ENCODE data around the gene SLC2A4RG. TPM values are rescaled to one million over a fixed set of nuclear protein-coding genes. Genes with fewer than 3 reads are reported as not detected.

The SLC2A4RG gene
- total RNA-seq, 2 donors from 2014 or later, result 30.5 to 35.1 TPM

DNA sequence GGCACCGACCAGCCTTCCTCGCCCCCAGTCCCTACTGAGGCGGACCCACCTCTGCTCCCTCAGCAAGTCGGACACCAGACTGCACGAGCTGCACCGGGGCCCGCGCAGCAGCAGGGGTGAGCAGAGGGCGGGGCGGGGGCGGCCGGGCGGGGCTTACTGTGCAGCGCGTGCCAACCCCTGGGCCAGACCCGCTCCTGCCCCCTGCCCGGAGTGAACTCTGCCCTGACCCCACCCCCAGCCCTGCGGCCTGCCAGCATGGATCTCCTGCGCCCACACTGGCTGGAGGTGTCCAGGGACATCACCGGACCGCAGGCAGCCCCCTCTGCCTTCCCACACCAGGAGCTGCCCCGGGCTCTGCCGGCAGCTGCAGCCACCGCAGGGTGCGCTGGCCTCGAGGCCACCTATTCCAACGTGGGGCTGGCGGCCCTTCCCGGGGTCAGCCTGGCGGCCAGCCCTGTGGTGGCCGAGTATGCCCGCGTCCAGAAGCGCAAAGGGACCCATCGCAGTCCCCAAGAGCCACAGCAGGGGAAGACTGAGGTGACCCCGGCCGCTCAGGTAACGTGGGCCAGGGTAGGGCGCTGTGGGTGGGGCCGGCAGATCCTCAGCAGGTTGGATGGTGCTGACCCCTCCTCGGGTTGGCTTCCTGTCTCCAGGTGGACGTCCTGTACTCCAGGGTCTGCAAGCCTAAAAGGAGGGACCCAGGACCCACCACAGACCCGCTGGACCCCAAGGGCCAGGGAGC lies 1.5 kb upstream of the SLC2A4RG start:
- H3K27me3 Mint-ChIP-seq, result no peaks in the 10 kb centered on the region
- H3K4me1 Mint-ChIP-seq, result peaks cover 13% of the 10 kb centered on the region
- H3K9me3 Mint-ChIP-seq, result no peaks in the 10 kb centered on the region
- H3K27ac Mint-ChIP-seq, result no peak overlapping the region
- no peak for ATAC-seq (replicated peaks)
- H3K36me3 Mint-ChIP-seq (ENCODE audit: low read depth), result peaks cover 13% of the 10 kb centered on the region
- peak overlapping the region; percentile 37 for H3K4me3 Mint-ChIP-seq

DNA sequence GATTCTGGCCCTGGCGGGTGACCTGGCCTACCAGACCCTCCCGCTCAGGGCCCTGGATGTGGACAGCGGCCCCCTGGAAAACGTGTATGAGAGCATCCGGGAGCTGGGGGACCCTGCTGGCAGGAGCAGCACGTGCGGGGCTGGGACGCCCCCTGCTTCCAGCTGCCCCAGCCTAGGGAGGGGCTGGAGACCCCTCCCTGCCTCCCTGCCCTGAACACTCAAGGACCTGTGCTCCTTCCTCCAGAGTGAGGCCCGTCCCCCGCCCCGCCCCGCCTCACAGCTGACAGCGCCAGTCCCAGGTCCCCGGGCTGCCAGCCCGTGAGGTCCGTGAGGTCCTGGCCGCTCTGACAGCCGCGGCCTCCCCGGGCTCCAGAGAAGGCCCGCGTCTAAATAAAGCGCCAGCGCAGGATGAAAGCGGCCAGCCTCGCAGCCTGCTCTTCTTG lies 868 bp upstream of the SLC2A4RG start:
- H3K4me1 Mint-ChIP-seq, result peaks cover 10% of the 10 kb centered on the region

DNA sequence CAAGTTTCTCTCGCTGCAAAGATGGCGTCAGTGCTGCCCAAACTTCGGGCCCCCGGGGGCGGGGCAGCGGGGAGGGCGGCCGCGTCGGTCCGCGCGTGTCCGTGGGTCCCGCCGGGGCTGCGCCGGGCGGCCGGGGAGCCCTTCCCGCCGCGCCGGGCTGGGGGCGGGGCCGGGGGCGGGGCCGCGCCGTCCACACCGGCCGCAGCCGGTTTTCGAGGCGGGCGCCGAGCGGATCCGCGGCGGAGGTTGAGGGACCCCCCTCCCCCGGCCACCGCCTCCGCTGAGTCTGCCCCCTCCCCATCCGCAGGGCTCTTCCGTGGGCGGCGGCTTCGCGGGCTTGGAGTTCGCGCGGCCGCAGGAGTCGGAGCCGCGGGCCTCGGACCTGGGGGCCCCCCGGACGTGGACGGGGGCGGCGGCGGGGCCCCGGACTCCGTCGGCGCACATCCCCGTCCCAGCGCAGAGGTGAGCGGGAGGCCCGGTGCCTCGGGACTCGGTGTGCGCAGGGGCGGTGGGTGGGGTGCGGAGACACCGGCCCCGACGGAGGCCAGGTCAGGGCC lies 572 bp downstream of the SLC2A4RG start:
- Mint-ChIP-seq H3K4me1 (peaks cover 5% of the 10 kb centered on the region), H3K27me3 (no peaks in the 10 kb centered on the region)
- peak; percentile 22 for ATAC-seq (replicated peaks)

More for the DNA sequence above, 868 bp upstream of the SLC2A4RG start:
- peak; percentile 7 for ATAC-seq (replicated peaks)
- no peaks in the 10 kb centered on the region for H3K27me3 Mint-ChIP-seq
- H3K4me3 Mint-ChIP-seq, result peak overlapping the region; percentile 37
- no peaks in the 10 kb centered on the region for H3K9me3 Mint-ChIP-seq
- no peak overlapping the region for H3K27ac Mint-ChIP-seq
- H3K36me3 Mint-ChIP-seq (ENCODE audit: low read depth), result peaks cover 10% of the 10 kb centered on the region

GRCh38 chr20:63740627-63741353 lies 1.2 kb downstream of the SLC2A4RG start:
- Mint-ChIP-seq H3K27ac (no peak overlapping the region), H3K4me1 (peaks cover 5% of the 10 kb centered on the region)

More for the DNA sequence above, 572 bp downstream of the SLC2A4RG start:
- H3K27ac Mint-ChIP-seq, result no peak overlapping the region
- peaks cover 6% of the 10 kb centered on the region for H3K36me3 Mint-ChIP-seq (ENCODE audit: low read depth)
- no peaks in the 10 kb centered on the region for H3K9me3 Mint-ChIP-seq
- H3K4me3 Mint-ChIP-seq, result no peak overlapping the region

GRCh38 chr20:63741354-63741675 lies 1.7 kb downstream of the SLC2A4RG start:
- H3K9me3 Mint-ChIP-seq, result no peaks in the 10 kb centered on the region
- peak overlapping the region; percentile 34 for H3K4me3 Mint-ChIP-seq
- H3K36me3 Mint-ChIP-seq (ENCODE audit: low read depth), result no peaks in the 10 kb centered on the region
- no peak overlapping the region for H3K27ac Mint-ChIP-seq
- H3K4me1 Mint-ChIP-seq, result no peaks in the 10 kb centered on the region
- ATAC-seq (replicated peaks), result no peak
- H3K27me3 Mint-ChIP-seq, result no peaks in the 10 kb centered on the region

More at GRCh38 chr20:63740627-63741353, 1.2 kb downstream of the SLC2A4RG start:
- no peaks in the 10 kb centered on the region for H3K27me3 Mint-ChIP-seq
- peaks cover 5% of the 10 kb centered on the region for H3K36me3 Mint-ChIP-seq (ENCODE audit: low read depth)
- no peaks in the 10 kb centered on the region for H3K9me3 Mint-ChIP-seq
- peak; percentile 1 for ATAC-seq (replicated peaks)
- peak overlapping the region; percentile 34 for H3K4me3 Mint-ChIP-seq

GRCh38 chr20:63741676-63742380 lies 2.3 kb downstream of the SLC2A4RG start:
- H3K9me3 Mint-ChIP-seq, result no peaks in the 10 kb centered on the region
- no peaks in the 10 kb centered on the region for H3K27me3 Mint-ChIP-seq
- ATAC-seq (replicated peaks), result no peak
- no peaks in the 10 kb centered on the region for H3K4me1 Mint-ChIP-seq
- H3K27ac Mint-ChIP-seq, result no peak overlapping the region
- H3K4me3 Mint-ChIP-seq, result peak overlapping the region; percentile 34
- no peaks in the 10 kb centered on the region for H3K36me3 Mint-ChIP-seq (ENCODE audit: low read depth)

DNA sequence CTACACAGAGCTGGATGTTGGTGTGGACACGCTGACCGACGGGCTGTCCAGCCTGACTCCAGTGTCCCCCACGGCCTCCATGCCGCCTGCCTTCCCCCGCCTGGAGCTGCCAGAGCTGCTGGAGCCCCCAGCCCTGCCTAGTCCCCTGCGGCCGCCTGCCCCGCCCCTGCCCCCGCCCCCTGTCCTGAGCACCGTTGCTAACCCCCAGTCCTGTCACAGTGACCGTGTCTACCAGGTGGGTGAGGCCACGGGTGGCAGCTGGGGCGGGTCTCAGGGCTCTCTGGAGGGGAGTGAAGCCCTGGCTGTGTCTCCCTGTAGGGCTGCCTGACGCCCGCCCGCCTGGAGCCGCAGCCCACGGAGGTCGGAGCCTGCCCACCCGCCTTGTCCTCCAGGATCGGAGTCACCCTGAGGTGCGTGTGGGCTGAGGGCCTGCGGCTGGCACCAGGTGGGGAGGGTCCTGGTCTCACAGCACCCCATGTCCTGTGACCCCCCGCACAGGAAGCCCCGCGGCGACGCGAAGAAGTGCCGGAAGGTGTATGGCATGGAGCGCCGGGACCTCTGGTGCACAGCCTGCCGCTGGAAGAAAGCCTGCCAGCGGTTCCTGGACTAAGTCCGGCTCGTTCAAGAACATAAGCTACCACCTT lies 2.9 kb downstream of the SLC2A4RG start:
- Mint-ChIP-seq H3K27me3 (no peaks in the 10 kb centered on the region), H3K27ac (no peak overlapping the region), H3K4me3 (no peak overlapping the region), H3K36me3 (ENCODE audit: low read depth) (no peaks in the 10 kb centered on the region), H3K4me1 (no peaks in the 10 kb centered on the region), H3K9me3 (no peaks in the 10 kb centered on the region)
- ATAC-seq (replicated peaks), result no peak

DNA sequence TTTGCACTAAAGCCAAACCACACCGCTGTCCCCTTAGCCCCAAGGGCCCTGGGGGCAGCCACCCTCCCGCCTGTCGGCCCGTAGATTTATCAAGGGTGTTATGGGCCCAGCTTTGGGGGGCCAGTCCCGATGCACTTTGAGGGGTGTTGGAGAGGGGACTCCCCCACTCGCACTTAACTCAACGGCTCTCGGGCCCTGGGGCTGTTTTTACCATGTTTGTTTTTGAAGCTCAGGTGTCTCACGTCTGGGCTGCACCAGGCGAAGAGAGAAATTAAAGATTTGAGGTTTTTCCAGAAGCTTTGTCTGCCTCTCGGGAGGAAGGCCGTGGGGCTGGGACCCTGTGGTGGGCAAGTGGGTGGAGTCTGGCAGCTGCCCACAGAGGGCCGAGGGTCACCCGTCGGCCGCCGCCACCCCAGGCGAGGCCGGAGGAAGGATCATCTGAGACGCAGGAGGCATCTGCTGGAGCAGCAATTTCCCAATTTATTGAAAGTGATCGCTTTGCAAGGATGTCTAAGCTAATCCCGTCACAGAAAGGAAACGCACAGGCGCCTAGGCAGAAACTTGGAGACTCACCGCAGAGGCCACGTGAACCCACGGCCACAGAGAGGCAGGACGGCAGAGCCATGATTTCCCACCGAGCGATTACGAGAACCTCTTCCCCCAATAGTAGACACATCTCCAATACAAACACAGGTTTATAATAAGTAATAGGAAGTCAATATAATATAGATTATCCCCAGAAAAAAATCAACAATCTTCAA lies 3.8 kb downstream of the SLC2A4RG start:
- H3K4me3 Mint-ChIP-seq, result no peak overlapping the region
- no peaks in the 10 kb centered on the region for H3K27me3 Mint-ChIP-seq
- H3K9me3 Mint-ChIP-seq, result no peaks in the 10 kb centered on the region
- H3K36me3 Mint-ChIP-seq (ENCODE audit: low read depth), result no peaks in the 10 kb centered on the region
- H3K4me1 Mint-ChIP-seq, result no peaks in the 10 kb centered on the region
- ATAC-seq (replicated peaks), result no peak
- H3K27ac Mint-ChIP-seq, result no peak overlapping the region

DNA sequence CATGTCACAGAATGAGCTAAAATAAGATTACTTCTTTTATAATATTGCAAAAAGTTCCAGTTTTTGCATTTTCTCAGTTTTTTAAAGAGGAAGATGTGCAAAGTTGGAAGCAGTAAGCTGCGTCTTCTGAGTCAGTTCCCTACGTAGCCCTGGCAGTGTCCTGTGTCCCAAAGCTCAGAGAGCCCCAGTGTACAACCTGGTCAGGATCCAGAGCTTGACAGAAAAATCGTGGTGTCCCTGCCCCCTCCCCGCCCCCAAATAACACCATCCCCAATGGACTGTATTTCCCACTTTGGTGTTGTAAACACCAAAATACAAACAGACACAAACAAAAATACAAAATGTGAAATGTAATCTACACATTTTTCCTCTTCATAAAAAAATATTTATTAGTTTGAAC lies 4.6 kb downstream of the SLC2A4RG start:
- Mint-ChIP-seq H3K36me3 (ENCODE audit: low read depth) (no peaks in the 10 kb centered on the region), H3K27ac (no peak overlapping the region), H3K9me3 (no peaks in the 10 kb centered on the region), H3K4me1 (no peaks in the 10 kb centered on the region), H3K4me3 (no peak overlapping the region), H3K27me3 (no peaks in the 10 kb centered on the region)
- no peak for ATAC-seq (replicated peaks)

GRCh38 chr20:63744574-63745423 lies 5.2 kb downstream of the SLC2A4RG start:
- no peak overlapping the region for H3K27ac Mint-ChIP-seq
- no peaks in the 10 kb centered on the region for H3K27me3 Mint-ChIP-seq
- no peaks in the 10 kb centered on the region for H3K36me3 Mint-ChIP-seq (ENCODE audit: low read depth)
- H3K4me1 Mint-ChIP-seq, result no peaks in the 10 kb centered on the region
- no peak for ATAC-seq (replicated peaks)
- no peak overlapping the region for H3K4me3 Mint-ChIP-seq
- no peaks in the 10 kb centered on the region for H3K9me3 Mint-ChIP-seq

GRCh38 chr20:63745424-63745805 lies 5.8 kb downstream of the SLC2A4RG start:
- H3K36me3 Mint-ChIP-seq (ENCODE audit: low read depth), result no peaks in the 10 kb centered on the region
- no peak overlapping the region for H3K27ac Mint-ChIP-seq
- H3K9me3 Mint-ChIP-seq, result no peaks in the 10 kb centered on the region
- no peak for ATAC-seq (replicated peaks)
- H3K27me3 Mint-ChIP-seq, result no peaks in the 10 kb centered on the region
- H3K4me3 Mint-ChIP-seq, result no peak overlapping the region
- H3K4me1 Mint-ChIP-seq, result no peaks in the 10 kb centered on the region

DNA sequence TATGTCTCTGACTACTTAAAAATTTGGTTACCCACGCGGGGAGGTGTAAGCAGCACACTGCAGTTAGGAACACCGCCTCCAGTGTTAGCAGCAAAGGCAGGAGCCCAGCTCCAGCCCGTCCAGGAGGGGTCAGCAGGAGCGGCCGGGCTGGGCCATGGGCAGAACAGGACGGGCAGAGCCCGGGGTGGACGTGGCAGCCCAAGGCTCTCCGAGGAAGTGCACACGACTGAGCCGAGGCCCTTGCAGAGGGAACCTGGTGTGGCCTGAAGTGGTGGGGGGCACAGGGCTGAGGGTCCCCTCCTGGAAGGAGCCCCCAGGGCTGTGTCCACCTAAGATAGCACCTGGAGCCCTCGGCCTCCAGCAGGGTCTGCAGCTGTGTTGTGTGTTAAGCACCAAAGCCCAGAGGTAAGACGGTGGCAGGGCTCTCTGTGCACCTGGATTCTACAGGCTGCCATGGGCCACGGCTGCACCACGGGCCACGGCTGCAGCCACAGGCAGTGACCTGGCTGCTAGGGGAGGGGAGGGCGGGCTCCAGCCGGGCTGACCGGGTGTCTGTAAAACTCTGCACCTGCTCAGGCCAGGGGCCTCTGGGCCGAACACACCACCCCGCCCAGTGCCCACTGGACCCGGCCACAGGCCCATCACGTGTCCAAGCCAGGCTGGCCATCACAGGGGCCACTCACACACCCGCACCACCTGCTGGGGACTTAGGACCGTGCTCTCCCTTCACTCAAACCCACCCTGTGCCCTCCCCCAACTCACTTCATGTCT lies 6.6 kb downstream of the SLC2A4RG start:
- Mint-ChIP-seq H3K27me3 (no peaks in the 10 kb centered on the region), H3K27ac (no peak overlapping the region), H3K4me1 (no peaks in the 10 kb centered on the region), H3K4me3 (no peak overlapping the region), H3K9me3 (no peaks in the 10 kb centered on the region), H3K36me3 (ENCODE audit: low read depth) (no peaks in the 10 kb centered on the region)
- ATAC-seq (replicated peaks), result no peak
